Karpas-422 (cell line): Measurements from ENCODE around the gene ZSCAN5C. TPM values are rescaled to one million over a fixed set of nuclear protein-coding genes. Genes with fewer than 3 reads are reported as not detected.

ENCODE experiments used
- DNase-seq: peaks from one replicate; pipeline ENCODE4 v3.0.0-alpha.2; 2015
- H2AFZ ChIP-seq: fragments of 200-600 bp; sonication (generic); 2 replicates; pipeline ENCODE4 v1.6.1; 2014; ENCODE audit warnings: antibody characterized with exemption, low read length, mixed read lengths
- H3K27ac ChIP-seq: fragments of 200-600 bp; sonication (generic); 2 replicates; pipeline ENCODE4 v1.5.1; 2014; ENCODE audit warnings: mild to moderate bottlenecking, low read length, moderate library complexity
- H3K27me3 ChIP-seq: fragments of 200-600 bp; sonication (generic); 2 replicates; pipeline ENCODE4 v1.6.1; 2014; ENCODE audit warnings: low read length, mixed read lengths
- H3K36me3 ChIP-seq: fragments of 200-600 bp; sonication (generic); 2 replicates; pipeline ENCODE4 v1.6.1; 2014; ENCODE audit warnings: low read length, mixed read lengths; ENCODE audit not compliant: insufficient read depth
- H3K4me1 ChIP-seq: fragments of 200-600 bp; sonication (generic); 2 replicates; pipeline ENCODE4 v1.6.1; 2014; ENCODE audit warnings: mild to moderate bottlenecking, low read length, mixed read lengths
- H3K4me2 ChIP-seq: fragments of 200-600 bp; sonication (generic); 2 replicates; pipeline ENCODE4 v1.6.1; 2014; ENCODE audit warnings: low read length, low read depth, mild to moderate bottlenecking; ENCODE audit not compliant: poor library complexity, severe bottlenecking
- H3K4me3 ChIP-seq: fragments of 200-600 bp; sonication (generic); 2 replicates; pipeline ENCODE4 v1.5.1; 2014; ENCODE audit warnings: mild to moderate bottlenecking, antibody characterized with exemption, low read length, mixed read lengths
- H3K79me2 ChIP-seq: fragments of 200-600 bp; sonication (generic); 2 replicates; pipeline ENCODE4 v1.6.1; 2014; ENCODE audit warnings: mild to moderate bottlenecking, low read length, mixed read lengths
- H3K9ac ChIP-seq: fragments of 200-600 bp; sonication (generic); 2 replicates; pipeline ENCODE4 v1.6.0; 2014; ENCODE audit warnings: low read length
- H3K9me2 ChIP-seq: fragments of 200-600 bp; sonication (generic), shearing (Covaris generic); replicated peaks from 2 replicates; pipeline ENCODE4 v1.6.0; 2014; ENCODE audit warnings: mild to moderate bottlenecking, low read length, moderate library complexity; ENCODE audit not compliant: insufficient read depth
- H3K9me3 ChIP-seq: fragments of 300-700, 200-600 bp; sonication (generic); 2 replicates; pipeline ENCODE4 v1.6.1; 2014; ENCODE audit warnings: low read length, mixed read lengths
- H4K20me1 ChIP-seq: fragments of 200-600 bp; sonication (generic); 2 replicates; pipeline ENCODE4 v1.6.1; 2014; ENCODE audit warnings: mild to moderate bottlenecking, antibody characterized with exemption, low read length, low read depth; ENCODE audit not compliant: insufficient read depth
- total RNA-seq: library from RNA; depleted of rRNA; stranded (reverse); fragments of >200 nt; shearing (Covaris generic); gene quantifications from 2 replicates; pipeline ENCODE4 v1.2.3, GENCODE V29; 2014; ENCODE audit warnings: low replicate concordance; rRNA removed

Gene ZSCAN5C
- total RNA-seq, result not detected in 2 replicates

- Histone ChIP-seq H3K27ac (no peak within 1 kb of the TSS), H3K4me3 (no peak within 1 kb of the TSS), H3K4me1 (no peaks in the 10 kb centered on the region), H3K79me2 (no peaks in the 10 kb centered on the region), H3K27me3 (no peaks in the 10 kb centered on the region), H3K9me2 (no peaks in the 10 kb centered on the region), H3K9me3 (no peaks in the 10 kb centered on the region), H3K4me2 (no peak within 1 kb of the TSS), H4K20me1 (no peaks in the 10 kb centered on the region), H3K36me3 (no peaks in the 10 kb centered on the region), H3K9ac (no peak within 1 kb of the TSS), H2AFZ (no peak within 1 kb of the TSS)
- DNase-seq, result no peak
These were observed at the start of gene ZSCAN5C for GRCh38 chr19:56201973-56202372. TSS of gene ZSCAN5C (plus strand) at chr19:56202273. CDS start at chr19:56205914, 3,641 bp downstream.

GRCh38 chr19:56152644-56153043 lies 49.4 kb upstream of the ZSCAN5C start:
- Histone ChIP-seq H2AFZ (no peak overlapping the region), H3K9me2 (no peaks in the 10 kb centered on the region), H3K9me3 (no peaks in the 10 kb centered on the region), H3K4me2 (no peak overlapping the region), H3K4me3 (no peak overlapping the region), H3K79me2 (peaks cover 36% of the 10 kb centered on the region), H3K27ac (no peak overlapping the region), H3K36me3 (peaks cover 10% of the 10 kb centered on the region), H3K27me3 (no peaks in the 10 kb centered on the region), H3K4me1 (no peaks in the 10 kb centered on the region), H3K9ac (no peak overlapping the region), H4K20me1 (peaks cover 33% of the 10 kb centered on the region)
- no peak for DNase-seq

- peaks cover 4% of the 10 kb centered on the region for H3K36me3 ChIP-seq
- H3K9me3 ChIP-seq, result no peaks in the 10 kb centered on the region
- H3K4me1 ChIP-seq, result no peaks in the 10 kb centered on the region
- peaks cover 33% of the 10 kb centered on the region for H4K20me1 ChIP-seq
- no peaks in the 10 kb centered on the region for H3K27me3 ChIP-seq
- no peak for DNase-seq
- no peak overlapping the region for H3K4me3 ChIP-seq
- no peak overlapping the region for H3K4me2 ChIP-seq
- H2AFZ ChIP-seq, result no peak overlapping the region
- no peaks in the 10 kb centered on the region for H3K9me2 ChIP-seq
- H3K27ac ChIP-seq, result no peak overlapping the region
- no peak overlapping the region for H3K9ac ChIP-seq
- H3K79me2 ChIP-seq, result peaks cover 36% of the 10 kb centered on the region
These were observed 48.6 kb upstream of the ZSCAN5C start for GRCh38 chr19:56153507-56153906.

GRCh38 chr19:56155124-56155687 lies 46.9 kb upstream of the ZSCAN5C start:
- Histone ChIP-seq H3K4me3 (no peak overlapping the region), H3K27ac (no peak overlapping the region), H3K27me3 (no peaks in the 10 kb centered on the region), H2AFZ (no peak overlapping the region), H3K9ac (no peak overlapping the region), H3K4me1 (no peaks in the 10 kb centered on the region), H3K79me2 (peaks cover 24% of the 10 kb centered on the region), H3K36me3 (peaks cover 4% of the 10 kb centered on the region), H3K9me3 (no peaks in the 10 kb centered on the region), H3K9me2 (no peaks in the 10 kb centered on the region), H4K20me1 (peaks cover 26% of the 10 kb centered on the region), H3K4me2 (no peak overlapping the region)
- DNase-seq, result no peak

- H3K4me2 ChIP-seq, result no peak overlapping the region
- peaks cover 4% of the 10 kb centered on the region for H3K36me3 ChIP-seq
- no peak overlapping the region for H3K9ac ChIP-seq
- no peak overlapping the region for H2AFZ ChIP-seq
- peaks cover 21% of the 10 kb centered on the region; the same call in 1 of the 2 replicates for H4K20me1 ChIP-seq
- H3K79me2 ChIP-seq, result peaks cover 17% of the 10 kb centered on the region; the same call in 1 of the 2 replicates
- H3K4me1 ChIP-seq, result no peaks in the 10 kb centered on the region
- H3K9me2 ChIP-seq, result no peaks in the 10 kb centered on the region
- no peak for DNase-seq
- H3K9me3 ChIP-seq, result no peaks in the 10 kb centered on the region
- no peak overlapping the region for H3K27ac ChIP-seq
- no peaks in the 10 kb centered on the region for H3K27me3 ChIP-seq
- H3K4me3 ChIP-seq, result no peak overlapping the region
These were observed 45.3 kb upstream of the ZSCAN5C start for GRCh38 chr19:56156768-56157167.

GRCh38 chr19:56158170-56158757 lies 43.8 kb upstream of the ZSCAN5C start:
- Histone ChIP-seq H3K4me3 (no peak overlapping the region), H3K36me3 (peaks cover 4% of the 10 kb centered on the region)

GRCh38 chr19:56159009-56159559 lies 43.0 kb upstream of the ZSCAN5C start:
- no peak overlapping the region for H3K27ac ChIP-seq
- no peaks in the 10 kb centered on the region for H3K9me2 ChIP-seq
- no peak overlapping the region for H3K9ac ChIP-seq
- no peaks in the 10 kb centered on the region for H3K4me1 ChIP-seq
- H3K9me3 ChIP-seq, result no peaks in the 10 kb centered on the region
- 0 out of 2 replicates have a peak, but pooled peaks cover 3% of the 10 kb centered on the region for H3K79me2 ChIP-seq
- no peak overlapping the region for H2AFZ ChIP-seq
- H3K27me3 ChIP-seq, result no peaks in the 10 kb centered on the region
- no peak for DNase-seq
- no peaks in the 10 kb centered on the region for H3K36me3 ChIP-seq
- H3K4me2 ChIP-seq, result no peak overlapping the region
- peaks cover 8% of the 10 kb centered on the region; the same call in 1 of the 2 replicates for H4K20me1 ChIP-seq
- H3K4me3 ChIP-seq, result no peak overlapping the region

More at GRCh38 chr19:56158170-56158757, 43.8 kb upstream of the ZSCAN5C start:
- H3K4me1 ChIP-seq, result no peaks in the 10 kb centered on the region
- H2AFZ ChIP-seq, result no peak overlapping the region
- H3K27me3 ChIP-seq, result no peaks in the 10 kb centered on the region
- H3K79me2 ChIP-seq, result peaks cover 7% of the 10 kb centered on the region; the same call in 1 of the 2 replicates
- no peak for DNase-seq
- no peaks in the 10 kb centered on the region for H3K9me2 ChIP-seq
- H3K4me2 ChIP-seq, result no peak overlapping the region
- no peaks in the 10 kb centered on the region for H3K9me3 ChIP-seq
- H4K20me1 ChIP-seq, result peaks cover 8% of the 10 kb centered on the region; the same call in 1 of the 2 replicates
- no peak overlapping the region for H3K9ac ChIP-seq
- H3K27ac ChIP-seq, result no peak overlapping the region

GRCh38 chr19:56159622-56160271 lies 42.3 kb upstream of the ZSCAN5C start:
- Histone ChIP-seq H3K4me3 (no peak overlapping the region), H3K79me2 (0 out of 2 replicates have a peak, but pooled peaks cover 1% of the 10 kb centered on the region), H3K27me3 (no peaks in the 10 kb centered on the region), H3K9me2 (no peaks in the 10 kb centered on the region), H3K36me3 (no peaks in the 10 kb centered on the region), H3K27ac (no peak overlapping the region), H3K9me3 (no peaks in the 10 kb centered on the region), H3K4me2 (no peak overlapping the region), H4K20me1 (peaks cover 8% of the 10 kb centered on the region; the same call in 1 of the 2 replicates), H2AFZ (no peak overlapping the region), H3K4me1 (no peaks in the 10 kb centered on the region), H3K9ac (no peak overlapping the region)
- no peak for DNase-seq
